GM18519 (cell line): ENCODE data around the gene MBD3L1.
A peak's percentile ranks its signal among the peaks of the same experiment; 100 is the strongest.

Source experiments
- ATAC-seq: cut with Tn5 transposase; IDR thresholded peaks from one replicate; pipeline ENCODE4 v1.9.1; 2021; ENCODE audit warnings: mild to moderate bottlenecking, moderate library complexity; ENCODE audit not compliant: unreplicated experiment, low FRiP score

The MBD3L1 gene

DNA sequence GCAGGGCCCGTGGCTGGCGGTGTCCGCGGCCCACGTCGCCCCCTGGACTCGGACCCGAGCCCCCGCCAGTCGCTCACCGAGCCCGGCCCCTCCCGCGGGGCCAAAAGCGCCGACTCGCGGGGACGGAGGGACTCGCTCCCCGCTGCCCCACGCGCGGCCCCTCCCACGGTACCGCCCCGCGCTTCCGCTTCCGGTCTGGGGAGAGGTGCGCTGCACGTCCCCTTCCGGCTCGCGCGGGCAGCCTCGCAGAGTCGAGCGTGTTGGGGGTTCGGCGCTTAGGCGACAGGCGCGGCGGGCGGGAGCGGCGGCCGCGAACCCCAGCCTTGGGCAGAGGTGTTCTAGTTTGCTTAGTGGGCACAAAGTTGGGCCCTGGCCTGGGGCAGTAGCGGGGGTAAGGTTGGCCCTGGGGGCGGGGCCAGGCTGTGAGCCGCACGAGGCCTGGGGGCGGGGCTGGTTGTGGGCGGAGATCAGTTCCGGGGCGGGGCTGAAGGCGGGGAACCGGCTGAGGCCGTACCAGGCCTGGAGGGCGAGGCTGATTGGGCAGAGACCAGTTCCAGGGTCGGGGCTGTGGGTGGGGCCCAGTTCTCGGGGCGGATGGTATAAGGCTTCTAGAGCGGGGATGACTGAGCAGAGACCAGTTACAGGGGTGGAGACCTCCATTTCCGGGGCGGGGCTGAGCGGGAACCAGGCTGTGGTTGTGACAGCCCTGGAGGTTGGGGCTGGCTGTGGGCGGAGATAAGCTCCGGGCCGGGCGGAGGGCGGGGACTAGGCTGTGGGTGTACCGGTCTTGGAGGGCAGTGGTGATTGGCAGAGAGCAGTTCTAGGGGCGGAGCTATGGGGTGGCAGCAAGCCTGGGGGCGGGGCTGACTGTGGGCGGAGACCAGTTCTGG is at the start of gene MBD3L1, which contains the start of gene ZNF558:
MBD3L1 (plus strand) TSS at position 246 of the 890 bp plus-strand sequence. CDS start 10,302 bp downstream, outside the sequence.
ZNF558 (minus strand) TSS at position 173 of the 890 bp plus-strand sequence. CDS start 9,645 bp downstream, outside the sequence.
- ATAC-seq = peak; percentile 58

DNA sequence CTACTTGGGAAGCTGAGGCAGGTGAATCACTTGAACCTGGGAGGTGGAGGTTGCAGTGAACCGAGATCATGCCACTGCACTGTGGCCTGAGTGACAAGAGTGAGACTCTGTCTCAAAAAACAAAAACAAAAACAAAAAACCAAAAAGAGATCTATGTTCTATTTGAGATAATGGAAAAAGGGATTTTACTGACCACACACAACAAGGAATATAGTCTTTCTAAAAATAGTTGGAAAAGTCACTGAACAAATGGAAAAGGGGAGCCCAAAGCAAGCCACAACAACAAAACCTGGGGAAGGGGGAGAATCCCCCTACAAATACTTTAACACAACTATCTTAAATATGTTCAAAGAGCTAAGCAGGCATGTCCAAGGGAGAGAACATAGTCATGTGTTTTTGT is 37.4 kb upstream of the MBD3L1 start:
- no peak for ATAC-seq

DNA sequence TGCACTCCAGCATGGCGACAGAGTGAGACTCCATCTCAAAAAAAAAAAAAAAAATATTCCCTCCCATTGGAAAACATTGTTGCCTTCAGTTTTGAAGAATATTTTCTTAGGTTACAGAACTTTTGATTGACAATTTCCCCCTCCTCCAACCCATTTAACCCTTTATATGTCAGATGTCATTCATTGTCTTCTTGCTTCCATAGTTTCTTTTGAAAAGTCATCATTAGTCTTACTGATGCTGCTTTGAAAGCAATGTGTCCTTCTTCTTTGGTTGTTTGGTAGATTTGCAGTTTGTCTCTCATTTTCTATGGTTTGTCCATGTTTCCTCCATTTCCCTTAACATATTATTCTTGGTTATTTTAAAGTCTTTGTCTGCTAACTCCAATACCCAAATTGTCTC is 25.5 kb upstream of the MBD3L1 start:
- ATAC-seq = no peak

DNA sequence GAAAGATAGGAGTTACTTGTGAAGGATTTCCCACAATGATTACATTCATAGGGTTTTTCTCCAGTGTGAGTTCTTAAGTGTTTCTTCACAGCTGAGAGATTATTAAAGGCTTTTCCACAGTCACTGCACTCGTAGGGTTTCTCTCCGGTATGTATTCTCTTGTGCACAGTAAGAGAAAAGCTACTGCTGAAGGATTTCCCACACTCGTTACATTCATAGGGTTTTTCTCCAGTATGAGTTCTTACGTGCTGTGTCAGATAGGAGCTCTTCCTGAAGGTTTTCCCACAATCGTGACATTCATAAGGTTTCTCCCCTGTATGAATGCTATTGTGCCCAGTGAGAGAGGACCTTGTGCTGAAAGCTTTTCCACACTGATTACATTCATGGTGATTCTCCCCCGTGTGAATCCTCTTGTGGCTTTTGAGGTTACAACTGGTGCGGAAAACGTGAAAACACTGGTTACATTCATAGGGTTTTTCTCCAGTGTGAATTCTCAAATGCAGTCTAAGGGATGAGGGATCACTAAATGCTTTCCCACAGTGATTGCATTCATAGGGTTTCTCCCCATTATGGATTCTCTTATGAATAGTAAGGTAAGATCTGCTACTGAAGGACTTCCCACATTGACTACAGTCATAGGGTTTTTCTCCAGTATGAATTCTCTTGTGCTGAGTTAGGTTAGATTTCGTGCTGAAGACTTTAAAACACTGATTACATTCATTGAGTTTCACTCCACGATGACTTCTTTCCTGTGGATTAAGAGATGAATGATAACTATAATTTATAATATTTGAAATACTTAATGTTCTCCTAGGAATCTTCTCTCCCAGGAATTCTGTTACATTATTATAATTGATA is 20.6 kb upstream of the MBD3L1 start:
- no peak for ATAC-seq

DNA sequence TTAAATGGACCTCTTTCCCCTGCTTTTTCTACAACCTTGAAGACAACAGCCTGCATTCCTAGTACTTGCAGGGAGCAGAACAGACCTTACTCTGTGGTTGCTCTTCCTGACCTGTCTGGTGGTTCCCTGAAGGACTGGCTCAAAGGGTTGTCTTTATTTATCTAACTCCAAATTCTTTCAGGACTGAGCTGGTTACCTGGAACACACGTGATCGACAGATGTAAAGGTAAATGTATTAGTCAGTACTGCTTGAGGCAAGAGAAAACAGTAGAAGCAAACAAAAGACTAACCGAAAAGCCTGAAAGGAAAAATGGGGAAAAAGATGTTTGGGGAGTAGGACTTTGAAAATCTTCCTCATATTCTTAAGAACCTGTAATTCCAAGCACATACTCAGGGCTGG is 18.0 kb upstream of the MBD3L1 start:
- no peak for ATAC-seq

DNA sequence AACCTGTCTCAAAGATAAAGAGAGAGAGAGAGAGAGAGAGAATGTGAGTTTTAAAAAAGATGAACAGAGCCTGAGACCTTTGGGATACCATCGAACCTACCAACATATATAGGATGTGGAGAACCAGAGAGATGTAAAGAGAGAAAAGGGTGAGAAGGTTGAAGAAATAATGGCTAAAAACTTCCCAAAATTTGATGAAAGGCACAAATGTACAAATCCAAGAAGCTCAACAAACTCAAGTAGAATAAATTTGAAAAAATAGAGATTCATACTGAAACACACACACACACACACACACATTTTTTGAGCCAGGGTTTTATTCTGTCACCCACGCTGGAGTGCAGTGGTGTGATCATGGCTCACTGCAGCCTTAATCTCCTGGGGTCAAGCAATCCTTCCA is 16.4 kb upstream of the MBD3L1 start:
- ATAC-seq = no peak

DNA sequence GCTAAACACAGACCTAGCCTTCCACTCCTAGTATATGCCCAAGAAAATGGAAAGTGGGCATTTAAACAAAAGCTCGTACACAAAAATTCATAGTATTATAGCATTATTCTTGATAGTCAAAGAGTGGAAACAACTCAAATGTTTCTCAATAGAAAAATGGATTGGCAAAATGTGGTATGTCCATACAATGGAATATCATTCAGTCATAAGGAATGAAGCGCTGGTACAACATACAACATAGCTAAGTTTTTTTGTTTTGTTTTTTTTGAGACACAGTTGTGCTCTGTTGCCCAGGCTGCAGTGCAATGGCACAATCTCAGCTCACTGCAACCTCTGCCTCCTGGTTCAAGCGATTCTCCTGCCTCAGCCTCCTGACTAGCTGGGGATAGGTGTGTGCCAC is 11.9 kb upstream of the MBD3L1 start:
- no peak for ATAC-seq

DNA sequence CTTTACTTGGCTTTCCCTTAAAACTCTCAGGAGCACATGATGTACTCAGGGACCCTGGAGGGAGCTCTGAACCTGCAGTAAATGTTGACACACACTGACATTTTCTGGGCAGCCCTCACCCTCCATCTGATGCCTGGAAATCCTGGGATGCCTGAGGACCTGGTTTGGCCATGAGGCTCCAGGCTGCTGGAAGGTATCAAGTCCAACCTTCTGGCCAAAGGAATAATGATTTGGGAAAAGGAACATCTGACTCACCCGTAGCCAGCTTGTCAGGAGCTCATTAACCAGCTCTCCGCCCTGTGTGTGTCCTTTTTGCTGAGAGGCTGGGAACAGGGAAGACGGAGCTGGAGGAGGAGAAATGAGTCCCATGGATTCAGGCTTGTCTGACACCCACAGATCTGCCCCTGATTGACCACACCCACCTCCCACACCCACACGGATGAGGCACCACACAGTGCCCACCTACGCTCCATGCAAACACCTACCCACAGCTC is 10.4 kb upstream of the MBD3L1 start:
- no peak for ATAC-seq

DNA sequence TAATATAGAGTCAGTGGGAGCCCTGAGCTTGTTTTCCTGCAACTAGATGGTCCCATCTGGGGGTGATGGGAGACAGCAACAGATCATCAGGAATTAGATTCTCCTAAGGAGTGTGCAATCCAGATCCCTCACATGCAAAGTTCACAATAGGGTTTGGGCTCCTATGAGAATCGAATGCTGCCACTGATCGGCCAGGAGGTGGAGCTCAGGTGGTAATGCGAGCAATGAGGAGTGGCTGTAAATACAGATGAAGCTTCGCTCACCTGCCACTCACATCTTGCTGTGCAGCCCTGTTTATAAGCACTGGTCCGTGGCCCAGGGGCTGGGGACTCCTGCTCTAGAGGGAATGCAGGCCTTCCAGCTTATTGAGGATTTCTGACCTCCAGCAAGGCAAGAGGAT is 5.8 kb upstream of the MBD3L1 start:
- ATAC-seq = no peak

DNA sequence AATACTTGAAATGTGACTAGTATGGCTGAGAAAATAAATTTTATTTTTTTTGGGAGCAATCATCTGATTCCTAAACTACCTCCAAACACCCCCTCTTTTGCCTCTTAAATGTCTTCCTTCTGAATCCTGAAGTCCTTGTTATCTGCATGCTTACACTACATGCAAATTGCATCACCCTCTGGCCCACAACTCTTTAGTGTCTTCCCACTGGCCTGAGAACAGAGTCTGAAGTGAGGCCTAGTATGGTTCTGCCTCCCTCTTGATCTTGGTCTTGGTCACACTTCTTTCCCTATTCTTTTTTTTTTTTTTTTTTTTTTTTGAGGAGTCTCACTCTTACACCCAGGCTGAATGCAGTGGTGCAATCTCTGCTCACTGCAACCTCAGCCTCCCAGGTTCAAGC is 4.9 kb upstream of the MBD3L1 start:
- ATAC-seq = no peak

DNA sequence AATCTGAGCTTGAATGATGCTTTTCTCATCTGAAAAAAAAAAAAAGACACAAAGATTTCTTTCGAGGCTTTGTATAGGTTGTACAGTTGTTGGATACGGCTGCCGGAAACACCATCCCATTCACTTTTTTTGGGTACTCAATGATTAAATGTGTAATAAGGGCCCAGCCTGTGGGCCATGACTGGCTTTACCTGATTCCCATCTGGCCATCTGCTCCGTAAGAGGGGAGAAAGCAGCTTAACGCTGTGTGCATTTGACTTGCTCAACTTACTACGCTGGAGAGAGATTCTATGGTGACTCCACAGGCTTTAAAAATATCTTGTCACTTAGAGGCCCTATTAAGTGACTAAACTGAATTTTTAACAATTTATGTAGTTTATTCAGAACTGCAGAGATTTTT is 804 bp upstream of the MBD3L1 start:
- no peak for ATAC-seq

DNA sequence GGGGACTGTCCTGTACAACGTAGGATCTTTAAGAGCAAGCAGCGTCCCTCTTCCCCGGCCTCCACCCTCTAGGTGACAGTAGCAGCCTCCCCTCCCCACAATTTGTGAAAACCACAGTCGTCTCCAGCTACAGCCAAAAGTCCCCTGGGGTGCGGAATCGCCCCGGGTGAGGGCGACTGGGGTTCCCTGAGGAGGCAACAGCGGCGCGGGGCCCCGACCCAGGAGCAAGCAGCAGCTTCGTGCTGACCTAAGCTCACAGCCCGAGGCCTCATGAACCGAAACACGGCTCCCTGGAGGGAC is 395 bp upstream of the MBD3L1 start:
- ATAC-seq = peak; percentile 23

DNA sequence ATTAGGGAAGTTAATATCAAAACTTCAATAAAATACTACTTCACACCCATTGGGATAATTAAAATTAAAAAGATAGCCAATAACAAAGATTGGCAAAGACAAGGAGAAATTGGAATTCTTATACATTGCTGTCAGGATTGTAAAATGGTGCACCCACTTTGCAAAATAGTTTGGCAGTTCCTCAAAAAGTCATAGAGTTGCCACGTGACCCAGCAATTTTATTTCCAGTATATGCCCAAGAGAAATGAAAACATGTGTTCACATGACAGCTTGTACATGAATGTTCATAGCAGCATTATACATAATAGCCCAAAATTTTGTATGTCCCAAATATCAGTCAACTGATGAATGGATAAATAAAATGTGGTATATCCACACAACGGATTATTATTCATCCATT is 3.3 kb downstream of the MBD3L1 start:
- ATAC-seq = no peak

DNA sequence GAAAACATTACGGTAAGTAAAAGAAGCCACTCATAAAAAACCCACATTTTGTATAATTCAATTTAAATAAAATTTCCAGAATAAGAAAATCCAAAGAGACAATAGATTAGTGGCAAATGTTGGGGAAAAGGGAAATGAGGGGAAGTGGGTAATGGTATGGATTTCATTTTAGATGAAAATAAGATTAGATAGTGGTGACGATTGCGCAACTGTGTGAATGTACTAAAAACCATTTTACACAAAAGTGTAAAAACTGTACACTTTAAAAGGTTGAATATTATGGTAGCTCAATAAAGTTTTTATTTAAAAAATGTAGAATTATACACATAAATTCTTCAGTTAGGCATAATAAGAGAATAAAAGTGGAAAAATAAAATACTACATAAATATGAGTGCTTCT is 3.7 kb downstream of the MBD3L1 start:
- ATAC-seq = no peak

DNA sequence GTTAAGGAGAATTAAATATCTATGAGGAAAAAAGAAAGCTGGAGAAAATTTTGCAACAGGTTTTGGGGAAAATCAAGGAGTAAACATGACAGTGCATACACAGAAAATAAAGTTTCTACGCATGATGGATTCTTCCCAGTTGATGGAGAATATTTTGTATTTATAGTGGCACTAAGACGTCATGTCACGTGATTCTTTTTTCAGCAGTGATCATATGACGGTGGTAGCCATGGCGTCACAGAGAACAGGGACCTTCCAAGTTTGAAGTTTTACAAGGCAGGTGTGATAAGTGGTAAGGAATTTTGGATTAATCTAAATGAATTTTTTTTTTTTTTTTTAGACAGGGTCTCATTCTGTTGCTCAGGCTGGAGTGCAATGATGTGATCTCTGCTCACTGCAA is 8.5 kb downstream of the MBD3L1 start:
- ATAC-seq = no peak

DNA sequence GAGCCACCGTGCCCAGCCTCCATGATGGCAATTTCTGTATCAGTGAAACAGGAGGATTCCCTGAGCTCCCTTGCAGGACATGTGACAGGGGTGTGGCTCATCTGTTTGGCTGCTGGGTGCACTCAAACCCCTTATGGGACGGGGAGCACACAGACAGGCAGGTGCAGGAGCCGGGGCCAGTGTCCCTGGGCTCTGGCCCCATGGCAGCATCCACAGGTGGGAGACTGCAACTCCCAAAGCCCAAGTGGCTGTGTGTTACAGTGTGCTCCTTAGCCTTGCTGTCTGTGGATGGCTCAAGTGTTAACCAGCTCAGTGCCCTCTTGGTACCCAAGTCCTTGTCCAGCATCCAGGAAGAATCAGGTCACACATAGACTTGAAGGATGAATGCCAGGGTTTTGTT is 14.6 kb downstream of the MBD3L1 start:
- ATAC-seq = no peak

DNA sequence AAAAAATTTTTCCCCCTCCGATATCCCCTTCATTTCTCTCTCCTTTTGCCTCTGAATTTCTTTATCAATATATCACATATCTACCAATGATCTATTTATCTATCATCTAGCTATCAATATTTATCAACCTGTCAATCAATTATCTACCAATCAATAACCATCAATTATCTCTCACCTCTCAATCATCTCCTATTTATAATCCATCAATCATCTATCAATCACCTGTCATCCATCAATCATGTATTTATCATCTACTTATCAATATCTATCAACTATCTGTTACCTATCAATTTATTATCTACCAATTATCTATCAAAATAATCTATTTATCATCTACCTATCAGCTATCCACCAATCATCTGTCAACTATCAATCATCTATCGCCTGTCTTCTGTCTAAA is 17.1 kb downstream of the MBD3L1 start:
- ATAC-seq = no peak

DNA sequence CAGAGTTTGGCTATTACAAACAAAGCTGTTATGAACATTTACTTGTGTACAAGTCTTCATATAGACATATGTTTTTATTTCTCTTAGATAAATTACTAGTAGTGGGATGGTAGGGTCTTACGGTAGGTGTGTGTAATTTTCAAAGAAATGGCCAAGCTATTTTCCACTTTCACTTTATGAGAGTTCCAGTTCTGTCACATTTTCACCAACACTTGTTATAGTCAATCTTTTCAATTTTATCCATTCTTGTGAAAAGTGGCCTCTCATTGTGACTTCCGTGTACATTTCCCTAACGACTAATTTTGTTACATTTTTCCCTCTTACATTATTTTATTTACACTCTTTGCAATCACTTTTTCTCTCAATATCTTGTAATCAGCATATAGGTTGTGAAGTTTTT is 18.3 kb downstream of the MBD3L1 start:
- no peak for ATAC-seq

DNA sequence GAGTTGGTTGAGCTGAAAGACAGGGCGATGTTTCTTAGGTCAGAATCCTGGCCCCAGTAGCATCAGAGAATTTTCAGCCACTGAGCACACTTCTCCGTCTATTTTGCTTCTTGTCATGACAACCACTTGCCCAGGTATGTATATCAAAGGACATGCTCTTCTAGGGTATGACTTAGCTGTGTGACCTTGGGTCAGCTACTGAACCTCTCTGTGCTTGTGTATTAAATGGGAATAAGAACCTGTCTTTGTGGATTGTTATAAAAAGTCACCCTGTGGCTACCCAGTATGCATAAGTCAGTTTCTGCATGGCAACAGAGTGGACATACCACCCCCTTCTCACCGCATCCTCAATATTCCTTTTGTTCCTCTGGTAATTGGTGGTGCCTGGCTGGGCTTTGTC is 26.1 kb downstream of the MBD3L1 start:
- ATAC-seq = no peak

DNA sequence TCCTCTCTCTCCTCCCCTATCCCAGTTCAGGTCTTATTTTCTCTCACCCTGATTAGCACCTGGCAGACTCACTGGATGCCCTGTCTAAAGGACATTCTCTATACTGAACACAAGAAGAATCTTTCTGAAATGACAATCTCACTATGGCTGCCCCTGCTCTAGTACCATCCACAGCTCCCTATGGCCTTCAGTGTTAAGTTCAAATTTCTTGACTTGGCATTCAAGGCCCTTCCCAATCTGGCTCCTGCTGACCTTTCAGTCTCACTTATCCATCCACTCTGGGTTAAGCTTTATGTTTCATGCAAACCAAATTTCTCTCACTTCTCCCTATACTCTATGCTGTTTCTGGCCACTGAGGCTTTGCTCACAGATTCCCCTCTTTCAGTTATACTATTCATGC is 34.2 kb downstream of the MBD3L1 start:
- no peak for ATAC-seq

DNA sequence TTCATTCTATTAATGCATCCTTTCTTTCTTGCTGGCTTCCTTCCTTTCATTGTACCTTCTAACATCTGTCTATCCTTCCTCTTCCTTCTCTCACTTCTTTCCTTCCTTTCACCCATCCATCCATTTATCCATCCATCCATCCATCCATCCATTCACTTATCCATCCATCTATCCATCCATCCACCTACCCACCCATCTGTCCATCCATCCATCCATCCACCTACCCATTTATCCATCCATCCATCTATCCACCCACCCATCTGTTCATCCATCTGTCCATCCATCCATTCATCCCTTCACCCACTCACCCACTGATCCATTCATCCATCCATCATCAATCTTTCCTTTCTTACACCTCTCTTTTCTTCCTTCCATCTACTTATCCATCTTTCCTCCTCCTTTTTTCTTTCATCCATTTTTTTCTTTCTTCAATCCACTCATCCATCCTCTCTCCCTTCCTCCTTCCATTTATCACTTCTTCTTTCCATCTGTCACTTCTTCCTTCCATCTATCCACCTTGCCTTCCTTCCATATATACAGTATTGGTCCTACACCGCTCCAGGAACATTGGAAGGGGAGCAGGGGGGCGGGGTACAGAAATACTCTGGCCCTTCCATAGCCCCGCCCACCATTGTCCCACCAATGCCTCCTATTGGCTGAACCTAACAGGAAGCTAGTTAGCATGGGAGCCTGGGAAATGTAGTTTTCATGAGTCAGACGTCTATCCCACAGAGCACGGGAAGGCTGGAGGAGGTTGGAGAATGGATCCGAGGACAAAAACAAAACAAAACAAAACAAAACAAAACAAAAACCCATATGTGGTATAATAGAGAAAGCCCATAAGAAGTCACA is 45.9 kb downstream of the MBD3L1 start:
- no peak for ATAC-seq
